ENCODE results near the gene SLC6A7. TPM values are rescaled to one million over a fixed set of nuclear protein-coding genes. Genes with fewer than 3 reads are reported as not detected.

SLC6A7 gene
- total and polyA plus RNA-seq, 2 experiments from 2014 or later = not detected

DNA sequence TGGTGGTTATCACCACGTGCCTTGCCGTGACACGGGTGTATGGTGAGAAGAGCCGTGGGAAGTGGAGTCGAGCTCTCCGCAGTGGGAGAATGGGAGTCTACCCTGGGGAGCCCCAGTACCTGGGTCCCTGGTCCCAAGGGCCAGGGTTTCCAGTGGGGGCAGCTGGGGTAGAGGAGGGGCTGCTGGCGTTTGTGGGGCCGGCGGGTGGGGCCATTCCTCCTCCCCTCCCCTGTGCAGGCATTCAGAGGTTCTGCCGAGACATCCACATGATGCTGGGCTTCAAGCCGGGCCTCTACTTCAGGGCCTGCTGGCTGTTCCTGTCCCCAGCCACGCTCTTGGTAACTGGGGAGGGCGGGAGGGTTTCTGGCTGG lies 14.7 kb downstream of the SLC6A7 start:
- TF ChIP-seq, protein P1, sequence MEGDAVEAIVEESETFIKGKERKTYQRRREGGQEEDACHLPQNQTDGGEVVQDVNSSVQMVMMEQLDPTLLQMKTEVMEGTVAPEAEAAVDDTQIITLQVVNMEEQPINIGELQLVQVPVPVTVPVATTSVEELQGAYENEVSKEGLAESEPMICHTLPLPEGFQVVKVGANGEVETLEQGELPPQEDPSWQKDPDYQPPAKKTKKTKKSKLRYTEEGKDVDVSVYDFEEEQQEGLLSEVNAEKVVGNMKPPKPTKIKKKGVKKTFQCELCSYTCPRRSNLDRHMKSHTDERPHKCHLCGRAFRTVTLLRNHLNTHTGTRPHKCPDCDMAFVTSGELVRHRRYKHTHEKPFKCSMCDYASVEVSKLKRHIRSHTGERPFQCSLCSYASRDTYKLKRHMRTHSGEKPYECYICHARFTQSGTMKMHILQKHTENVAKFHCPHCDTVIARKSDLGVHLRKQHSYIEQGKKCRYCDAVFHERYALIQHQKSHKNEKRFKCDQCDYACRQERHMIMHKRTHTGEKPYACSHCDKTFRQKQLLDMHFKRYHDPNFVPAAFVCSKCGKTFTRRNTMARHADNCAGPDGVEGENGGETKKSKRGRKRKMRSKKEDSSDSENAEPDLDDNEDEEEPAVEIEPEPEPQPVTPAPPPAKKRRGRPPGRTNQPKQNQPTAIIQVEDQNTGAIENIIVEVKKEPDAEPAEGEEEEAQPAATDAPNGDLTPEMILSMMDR (IDR thresholded peaks at IDR 0.05; ENCODE audit: low read depth, low read length) = no peak
- Histone ChIP-seq H3K36me3 (no peaks in the 10 kb centered on the region), H3K9me3 (ENCODE audit: low read depth) (no peaks in the 10 kb centered on the region), H3K4me1 (ENCODE audit: low read depth) (peaks cover 5% of the 10 kb centered on the region), H3K27ac (no peak overlapping the region), H3K27me3 (peaks cover 8% of the 10 kb centered on the region), H3K4me3 (no peak overlapping the region)
- DNase-seq (ENCODE audit: low read depth in 1 of 2, low spot score in 1 of 2) = no peak

DNA sequence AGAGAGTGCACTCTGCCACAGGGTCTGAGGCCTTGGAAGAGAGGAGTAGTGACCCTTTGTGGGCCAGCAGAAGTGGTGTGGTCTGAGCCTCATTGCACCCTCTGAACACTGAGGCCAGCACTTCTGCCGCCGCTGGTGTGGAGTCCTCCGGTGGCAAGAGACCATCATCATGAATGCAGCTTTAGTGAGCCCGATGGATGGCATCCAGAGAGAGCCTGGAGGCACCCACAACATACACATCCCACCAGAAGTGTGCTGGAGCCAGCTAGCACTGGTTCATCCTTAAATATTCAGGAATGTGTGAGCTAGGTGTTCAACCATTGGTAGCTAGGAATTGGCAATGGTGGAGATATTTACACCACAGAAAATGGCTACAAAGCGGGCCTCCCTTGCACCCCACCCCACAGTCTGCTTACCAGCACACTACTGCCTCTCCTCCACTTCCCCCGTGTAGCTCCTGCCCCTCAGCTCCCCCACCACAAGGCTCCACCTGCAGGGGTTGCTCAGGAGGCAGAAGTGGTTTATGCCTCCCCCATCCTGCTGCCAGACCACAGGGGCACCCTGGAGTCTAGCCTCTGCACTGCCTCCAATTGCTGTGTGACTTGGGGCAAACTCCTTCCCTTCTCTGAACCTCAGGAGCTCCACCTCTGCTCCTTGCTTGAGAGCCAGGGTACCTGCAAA lies 16.4 kb downstream of the SLC6A7 start:
- TF ChIP-seq, protein P1 (IDR thresholded peaks at IDR 0.05; ENCODE audit: low read depth, low read length) = no peak
- Histone ChIP-seq H3K4me1 (ENCODE audit: low read depth) (peaks cover 5% of the 10 kb centered on the region), H3K27ac (no peak overlapping the region), H3K27me3 (peaks cover 4% of the 10 kb centered on the region), H3K36me3 (no peaks in the 10 kb centered on the region), H3K9me3 (ENCODE audit: low read depth) (no peaks in the 10 kb centered on the region), H3K4me3 (no peak overlapping the region)
- DNase-seq (ENCODE audit: low read depth in 1 of 2, low spot score in 1 of 2) = no peak

DNA sequence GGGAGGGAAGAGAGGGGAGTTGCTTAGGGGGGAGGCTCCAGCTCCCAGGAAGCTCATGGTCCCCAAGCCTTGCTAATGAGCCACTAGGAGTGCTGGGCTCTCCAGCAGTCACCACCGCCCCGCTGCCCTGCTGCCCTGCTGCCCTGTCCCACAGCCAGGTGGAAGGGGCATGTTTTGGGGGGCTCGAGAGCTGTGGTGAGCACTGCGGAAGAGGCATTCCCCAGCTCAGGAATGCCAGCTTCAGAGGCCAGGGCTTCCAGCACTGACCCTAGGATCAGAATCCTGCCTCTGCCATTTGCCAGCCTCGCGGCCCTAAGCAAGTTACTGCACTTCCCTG lies 16.9 kb downstream of the SLC6A7 start:
- peaks cover 3% of the 10 kb centered on the region for H3K27me3 ChIP-seq
- no peaks in the 10 kb centered on the region for H3K36me3 ChIP-seq
- H3K4me3 ChIP-seq = no peak overlapping the region
- H3K9me3 ChIP-seq (ENCODE audit: low read depth) = no peaks in the 10 kb centered on the region
- TF ChIP-seq, protein P1 (IDR thresholded peaks at IDR 0.05; ENCODE audit: low read depth, low read length) = no peak
- DNase-seq (ENCODE audit: low read depth in 1 of 2, low spot score in 1 of 2) = no peak
- H3K4me1 ChIP-seq (ENCODE audit: low read depth) = peaks cover 5% of the 10 kb centered on the region
- H3K27ac ChIP-seq = no peak overlapping the region

DNA sequence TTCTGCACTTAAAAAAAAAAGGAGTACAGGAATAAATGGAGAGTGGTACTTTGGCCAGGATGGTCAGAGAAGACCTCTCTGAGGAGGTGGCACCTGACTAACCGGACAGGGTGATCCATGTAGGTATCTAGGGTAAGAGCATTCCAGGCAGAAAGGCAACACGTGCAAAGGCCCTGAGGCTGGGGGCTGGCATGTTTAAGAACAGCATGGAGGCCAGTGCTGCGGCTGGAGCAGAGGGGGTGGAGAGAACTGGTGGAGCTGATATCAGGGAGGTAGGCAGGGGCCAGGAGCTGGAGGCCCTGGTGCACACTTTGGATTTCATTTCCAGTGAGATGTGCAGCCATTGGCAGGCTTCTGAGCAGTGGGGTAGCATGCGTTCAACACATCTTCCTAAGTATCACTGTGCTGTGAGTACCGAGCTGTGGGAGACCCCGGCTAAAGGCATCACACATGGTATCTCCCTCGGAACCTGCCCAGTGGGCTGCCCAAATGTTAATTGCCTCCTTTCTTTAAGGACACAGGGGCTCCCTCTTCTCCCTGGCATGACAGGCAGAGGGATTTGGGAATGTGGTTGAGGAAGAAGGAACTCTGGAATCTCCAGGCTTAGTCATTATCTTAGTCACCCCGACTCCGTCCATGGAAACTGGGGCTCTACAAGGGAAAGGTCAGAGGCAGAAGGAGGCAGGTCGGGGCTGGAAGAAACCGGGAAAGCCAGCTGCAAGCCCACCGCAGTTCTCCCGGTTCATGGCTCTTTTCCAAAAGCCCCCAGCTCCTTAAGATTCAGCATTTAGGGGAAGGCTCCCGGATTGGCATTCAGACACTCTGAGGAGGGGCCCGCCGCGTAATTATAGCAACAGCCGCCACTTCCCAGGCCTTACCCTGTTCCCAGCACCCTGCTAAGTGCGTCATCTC lies 18.6 kb downstream of the SLC6A7 start:
- peaks cover 5% of the 10 kb centered on the region for H3K4me1 ChIP-seq (ENCODE audit: low read depth)
- TF ChIP-seq, protein P1 (IDR thresholded peaks at IDR 0.05; ENCODE audit: low read depth, low read length) = no peak
- H3K4me3 ChIP-seq = no peak overlapping the region
- peak in 1 of 2 donors; percentile 25 for DNase-seq (ENCODE audit: low read depth in 1 of 2, low spot score in 1 of 2)
- H3K9me3 ChIP-seq (ENCODE audit: low read depth) = no peaks in the 10 kb centered on the region
- H3K27me3 ChIP-seq = no peaks in the 10 kb centered on the region
- H3K27ac ChIP-seq = no peak overlapping the region
- no peaks in the 10 kb centered on the region for H3K36me3 ChIP-seq

DNA sequence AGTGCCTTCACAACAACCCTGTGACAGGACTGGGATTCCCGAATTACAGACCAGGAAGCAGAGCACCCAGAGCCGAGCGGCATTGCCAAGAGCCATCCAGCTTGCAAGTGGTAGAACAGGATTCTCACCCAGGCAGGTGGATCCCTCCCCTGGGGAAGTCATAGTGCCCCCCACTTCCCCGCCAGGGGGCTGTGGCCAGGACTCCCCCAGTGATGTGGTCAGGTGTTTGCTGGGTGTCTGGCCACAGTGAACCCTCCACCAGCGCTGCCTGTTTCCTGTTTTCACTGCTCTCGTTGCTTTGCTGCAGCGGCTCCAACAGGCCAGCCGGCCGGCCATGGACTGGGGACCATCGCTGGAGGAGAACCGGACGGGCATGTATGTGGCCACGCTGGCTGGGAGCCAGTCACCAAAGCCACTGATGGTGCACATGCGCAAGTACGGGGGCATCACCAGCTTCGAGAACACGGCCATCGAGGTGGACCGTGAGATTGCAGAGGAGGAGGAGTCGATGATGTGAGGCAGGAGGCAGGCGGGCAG lies 19.3 kb downstream of the SLC6A7 start:
- Histone ChIP-seq H3K36me3 (no peaks in the 10 kb centered on the region), H3K9me3 (ENCODE audit: low read depth) (no peaks in the 10 kb centered on the region), H3K4me3 (no peak overlapping the region), H3K27ac (no peak overlapping the region), H3K27me3 (no peaks in the 10 kb centered on the region), H3K4me1 (ENCODE audit: low read depth) (peaks cover 4% of the 10 kb centered on the region)
- DNase-seq (ENCODE audit: low read depth in 1 of 2, low spot score in 1 of 2) = peak in 1 of 2 donors; percentile 58
- TF ChIP-seq, protein P1 (IDR thresholded peaks at IDR 0.05; ENCODE audit: low read depth, low read length) = no peak

All from cardiac muscle cell (in vitro differentiated cells and primary cell).